GM19035 (cell line): Measurements from ENCODE around the gene LUC7L3.
"Not testable (repeated sequence)": the region's sequence is repeated elsewhere in the genome, so short reads cannot be mapped to it uniquely, and the experiment has no call there.

Experiments
- ATAC-seq: cut with Tn5 transposase; IDR thresholded peaks from one replicate; pipeline ENCODE4 v1.9.1; 2021; ENCODE audit not compliant: unreplicated experiment

LUC7L3 gene, protein sequence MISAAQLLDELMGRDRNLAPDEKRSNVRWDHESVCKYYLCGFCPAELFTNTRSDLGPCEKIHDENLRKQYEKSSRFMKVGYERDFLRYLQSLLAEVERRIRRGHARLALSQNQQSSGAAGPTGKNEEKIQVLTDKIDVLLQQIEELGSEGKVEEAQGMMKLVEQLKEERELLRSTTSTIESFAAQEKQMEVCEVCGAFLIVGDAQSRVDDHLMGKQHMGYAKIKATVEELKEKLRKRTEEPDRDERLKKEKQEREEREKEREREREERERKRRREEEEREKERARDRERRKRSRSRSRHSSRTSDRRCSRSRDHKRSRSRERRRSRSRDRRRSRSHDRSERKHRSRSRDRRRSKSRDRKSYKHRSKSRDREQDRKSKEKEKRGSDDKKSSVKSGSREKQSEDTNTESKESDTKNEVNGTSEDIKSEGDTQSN

GRCh38 chr17:50719144-50719923, at the start of gene LUC7L3:
Gene LUC7L3 (plus strand): TSS chr17:50719603. CDS start chr17:50719733, 130 bp downstream.
- ATAC-seq: peak; percentile 88

DNA sequence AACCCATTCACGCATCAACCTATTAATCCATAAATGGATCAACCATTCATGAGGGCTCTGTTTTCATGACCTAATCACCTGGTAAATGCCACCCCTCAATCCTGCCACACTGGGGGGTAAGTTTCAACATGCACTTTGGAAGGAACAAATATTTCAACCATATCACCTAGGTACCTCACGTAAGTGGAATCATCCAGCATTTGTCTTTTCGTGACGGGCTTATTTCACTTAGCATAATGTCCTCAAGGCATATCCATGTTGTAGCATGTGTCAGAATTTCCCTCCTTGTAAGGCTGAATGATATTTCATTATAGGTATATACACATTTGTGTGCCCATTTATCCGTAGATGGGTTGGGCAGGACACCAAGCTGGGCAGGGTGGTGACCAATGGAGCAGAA, 47.3 kb upstream of the LUC7L3 start:
- no peak for ATAC-seq

DNA sequence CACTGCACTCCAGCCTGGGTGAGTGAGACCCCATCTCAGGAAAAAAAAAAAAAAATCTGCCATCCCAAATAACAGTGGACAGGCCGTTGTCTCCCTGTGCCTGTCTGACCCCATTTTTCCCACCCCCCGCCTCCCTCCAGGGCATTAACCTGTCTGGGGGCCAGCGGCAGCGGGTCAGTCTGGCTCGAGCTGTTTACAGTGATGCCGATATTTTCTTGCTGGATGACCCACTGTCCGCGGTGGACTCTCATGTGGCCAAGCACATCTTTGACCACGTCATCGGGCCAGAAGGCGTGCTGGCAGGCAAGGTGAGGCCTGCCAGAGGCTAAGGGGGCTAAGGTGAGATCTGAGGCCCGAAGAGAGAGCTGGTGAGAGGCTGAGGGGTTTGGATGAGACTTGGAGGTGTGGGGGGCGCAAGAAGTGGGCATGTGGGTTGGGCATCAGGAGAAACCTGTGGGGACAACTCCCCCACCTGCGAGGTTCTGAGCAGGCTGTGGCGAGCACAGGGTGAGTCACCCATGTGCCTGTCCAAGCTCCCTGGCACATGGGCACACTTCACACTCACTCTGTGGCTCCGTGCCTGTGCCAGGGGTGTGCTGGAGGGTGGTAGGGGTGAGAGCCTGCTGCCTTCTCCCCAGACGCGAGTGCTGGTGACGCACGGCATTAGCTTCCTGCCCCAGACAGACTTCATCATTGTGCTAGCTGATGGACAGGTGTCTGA, 46.4 kb upstream of the LUC7L3 start:
- ATAC-seq: no peak

DNA sequence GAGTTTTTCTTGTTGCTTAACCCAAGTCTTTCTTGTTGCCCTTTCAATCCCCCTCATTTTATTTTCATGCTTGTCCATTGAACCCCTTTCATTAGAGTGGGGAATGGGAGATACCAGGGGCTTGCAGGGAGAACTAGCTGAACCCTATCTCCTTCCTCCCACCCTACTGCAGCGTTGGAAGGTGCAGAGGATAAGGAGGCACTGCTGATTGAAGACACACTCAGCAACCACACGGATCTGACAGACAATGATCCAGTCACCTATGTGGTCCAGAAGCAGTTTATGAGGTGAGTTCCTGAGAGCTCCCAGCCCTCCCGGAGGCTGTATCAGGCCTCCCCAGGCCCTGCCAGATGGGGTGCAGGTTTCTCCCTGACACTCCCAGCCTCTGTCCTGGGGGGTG, 44.2 kb upstream of the LUC7L3 start:
- ATAC-seq: no peak

- ATAC-seq: no peak
Observed at GRCh38 chr17:50675627-50676026, 43.8 kb upstream of the LUC7L3 start.

DNA sequence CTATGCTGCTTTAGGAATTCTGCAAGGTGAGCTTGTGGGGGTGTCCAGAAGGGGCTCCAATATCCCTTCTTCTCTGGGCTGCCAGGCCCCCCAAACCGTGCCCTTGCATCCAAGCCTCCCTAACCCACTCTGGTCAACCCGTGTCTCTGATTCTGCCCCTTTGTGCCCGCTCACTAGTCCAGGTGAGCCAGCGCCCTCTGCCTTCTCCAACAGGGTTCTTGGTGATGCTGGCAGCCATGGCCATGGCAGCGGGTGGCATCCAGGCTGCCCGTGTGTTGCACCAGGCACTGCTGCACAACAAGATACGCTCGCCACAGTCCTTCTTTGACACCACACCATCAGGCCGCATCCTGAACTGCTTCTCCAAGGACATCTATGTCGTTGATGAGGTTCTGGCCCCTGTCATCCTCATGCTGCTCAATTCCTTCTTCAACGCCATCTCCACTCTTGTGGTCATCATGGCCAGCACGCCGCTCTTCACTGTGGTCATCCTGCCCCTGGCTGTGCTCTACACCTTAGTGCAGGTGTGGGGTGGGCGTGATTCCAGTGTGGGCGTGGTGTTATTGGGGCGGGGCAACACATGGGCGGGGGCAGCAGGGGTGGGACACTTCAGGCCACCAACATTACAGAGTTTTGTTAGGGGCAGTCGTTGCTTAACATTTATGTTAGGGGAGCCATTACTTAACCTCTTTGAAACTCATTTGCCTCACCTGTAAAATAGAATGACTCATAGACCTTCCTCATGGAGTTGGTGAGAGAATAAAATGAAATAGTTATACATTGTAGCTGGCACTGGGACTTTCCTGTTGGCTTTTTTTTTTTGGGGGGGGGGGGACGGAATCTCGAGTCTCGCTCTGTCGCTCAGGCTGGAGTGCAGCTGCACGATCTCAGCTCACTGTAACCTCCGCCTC, 43.1 kb upstream of the LUC7L3 start:
- ATAC-seq: no peak

DNA sequence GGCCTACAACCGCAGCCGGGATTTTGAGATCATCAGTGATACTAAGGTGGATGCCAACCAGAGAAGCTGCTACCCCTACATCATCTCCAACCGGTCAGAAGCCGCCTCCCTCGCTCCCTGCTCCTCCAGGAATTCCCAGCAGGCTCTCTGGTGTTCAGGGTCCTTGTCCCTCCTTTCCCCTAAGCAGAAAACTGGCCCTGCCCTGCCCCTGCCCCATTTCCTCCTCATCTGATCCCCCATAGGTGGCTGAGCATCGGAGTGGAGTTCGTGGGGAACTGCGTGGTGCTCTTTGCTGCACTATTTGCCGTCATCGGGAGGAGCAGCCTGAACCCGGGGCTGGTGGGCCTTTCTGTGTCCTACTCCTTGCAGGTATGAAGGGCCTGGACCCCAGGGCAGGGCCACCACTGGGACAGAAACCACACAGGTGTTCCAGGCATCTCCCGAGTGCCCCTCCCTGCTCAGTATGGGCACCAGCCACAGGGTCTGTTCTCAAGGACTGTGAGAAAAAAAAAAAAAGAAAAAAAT, 41.5 kb upstream of the LUC7L3 start:
- ATAC-seq: no peak

- no peak for ATAC-seq
Observed at GRCh38 chr17:50679008-50679544, 40.3 kb upstream of the LUC7L3 start.

DNA sequence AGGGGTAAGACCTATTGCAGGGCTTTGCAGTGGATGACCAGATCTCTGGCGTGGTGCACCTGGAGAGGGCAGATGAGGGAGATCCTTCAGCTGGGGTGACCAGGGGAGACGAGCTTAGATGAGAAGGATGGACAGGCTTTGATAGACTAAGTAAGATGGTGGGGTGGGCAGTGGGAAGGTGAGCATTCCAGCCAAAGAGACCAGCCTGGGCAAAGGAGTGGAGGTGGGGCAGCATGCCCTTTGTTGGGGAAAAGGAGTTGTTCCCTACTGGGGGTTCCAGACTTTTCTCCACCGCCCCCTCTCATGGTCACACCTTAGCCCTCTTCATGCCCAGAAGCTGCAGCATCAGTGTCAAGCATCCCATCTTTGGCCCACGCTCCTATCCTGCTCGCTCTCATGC, 39.3 kb upstream of the LUC7L3 start:
- no peak for ATAC-seq

DNA sequence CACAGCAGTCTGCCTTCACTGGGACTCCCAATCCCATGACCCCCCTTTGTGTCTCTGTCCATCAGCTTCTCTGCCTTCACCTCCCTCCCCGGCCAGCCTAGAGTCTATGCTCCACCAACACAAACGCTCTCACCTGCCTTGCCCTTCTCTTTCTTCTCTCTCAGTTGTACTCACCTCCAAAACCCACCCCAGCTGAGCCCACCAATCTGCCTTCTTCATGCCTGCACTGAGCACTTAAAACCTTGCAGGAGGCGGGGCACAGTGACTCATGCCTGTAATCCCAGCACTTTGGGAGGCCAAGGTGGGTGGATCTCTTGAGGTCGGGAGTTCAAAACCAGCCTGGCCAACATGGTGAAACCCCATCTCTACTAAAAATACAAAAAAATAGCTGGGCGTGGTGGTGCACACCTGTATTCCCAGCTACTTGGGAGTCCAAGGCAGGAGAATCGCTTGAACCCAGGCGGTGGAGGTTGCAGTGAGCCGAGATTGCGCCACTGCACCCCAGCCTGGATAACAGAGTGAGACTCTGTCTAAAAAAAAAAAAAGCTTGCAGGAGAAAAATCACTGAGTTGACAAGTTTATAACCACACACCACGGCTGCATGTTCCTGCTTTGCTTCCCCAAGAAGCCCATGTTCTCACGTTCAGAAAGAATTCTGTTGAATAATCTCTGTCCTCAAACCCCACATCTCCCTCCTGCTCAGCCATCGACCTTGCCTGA, 38.7 kb upstream of the LUC7L3 start:
- not testable (repeated sequence) for ATAC-seq

DNA sequence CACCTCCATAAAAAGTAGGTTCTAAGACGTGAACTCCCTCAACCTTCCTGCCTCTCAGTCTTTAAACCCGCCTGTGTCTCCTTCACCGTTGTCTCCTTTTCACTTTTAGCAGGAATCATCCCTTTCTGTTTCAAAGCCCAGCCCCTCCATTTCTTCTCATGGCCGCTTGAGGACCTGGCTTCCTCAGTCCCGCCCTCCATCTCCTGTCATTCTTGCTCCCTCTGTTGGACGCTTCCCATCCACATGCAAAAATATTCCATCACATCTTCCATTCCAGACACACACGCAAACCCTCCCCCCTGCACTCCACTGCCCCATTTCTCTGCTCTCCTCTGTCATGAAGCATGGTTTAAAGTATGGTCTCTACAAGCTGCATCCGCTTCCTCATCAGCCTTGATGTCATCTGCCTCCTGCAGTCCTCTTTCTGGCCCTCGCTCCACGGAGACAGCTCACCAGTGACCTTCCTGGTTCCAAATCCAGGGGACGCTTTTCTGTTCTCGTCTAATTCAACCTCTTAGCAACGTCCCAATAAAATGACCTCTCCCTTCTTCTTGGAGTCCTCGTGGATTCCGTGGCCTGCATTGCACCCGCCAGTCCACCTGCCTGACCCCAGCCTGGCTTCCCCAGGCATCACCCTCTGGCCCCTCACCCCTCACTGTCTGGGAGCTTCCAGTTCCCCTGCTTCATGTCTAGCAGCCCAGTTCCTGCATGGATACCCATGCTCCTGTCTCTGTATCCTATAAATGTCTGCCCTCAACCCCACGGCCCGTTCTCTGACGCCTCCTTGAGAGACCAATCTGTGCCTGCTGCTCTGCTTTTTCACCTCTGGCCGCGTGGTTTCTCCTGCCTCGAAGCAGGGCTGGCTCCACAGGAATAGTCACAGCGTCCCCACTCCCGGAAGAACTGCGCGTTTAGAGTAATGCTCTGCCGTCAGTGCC, 37.9 kb upstream of the LUC7L3 start:
- ATAC-seq: no peak

GRCh38 chr17:50682441-50682840, 37.0 kb upstream of the LUC7L3 start:
- no peak for ATAC-seq

DNA sequence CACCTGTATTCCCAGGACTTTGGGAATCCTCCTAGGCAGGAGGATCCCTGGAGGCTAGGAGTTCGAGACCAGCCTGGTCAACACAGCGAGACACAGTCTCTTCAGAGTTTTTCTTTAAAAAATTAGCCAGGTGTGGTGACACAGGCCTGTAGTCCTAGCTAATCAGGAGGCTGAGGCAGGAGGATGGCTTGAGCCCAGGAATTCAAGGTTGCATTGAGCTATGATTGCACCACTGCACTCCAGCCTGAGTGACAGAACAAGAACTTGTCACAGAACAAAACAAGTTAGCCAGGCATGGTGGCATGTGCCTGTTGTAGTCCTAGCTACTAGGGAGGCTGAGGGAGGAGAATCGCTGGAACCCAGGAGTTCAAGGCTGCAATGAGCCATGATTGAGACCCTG, 36.5 kb upstream of the LUC7L3 start:
- no peak for ATAC-seq

DNA sequence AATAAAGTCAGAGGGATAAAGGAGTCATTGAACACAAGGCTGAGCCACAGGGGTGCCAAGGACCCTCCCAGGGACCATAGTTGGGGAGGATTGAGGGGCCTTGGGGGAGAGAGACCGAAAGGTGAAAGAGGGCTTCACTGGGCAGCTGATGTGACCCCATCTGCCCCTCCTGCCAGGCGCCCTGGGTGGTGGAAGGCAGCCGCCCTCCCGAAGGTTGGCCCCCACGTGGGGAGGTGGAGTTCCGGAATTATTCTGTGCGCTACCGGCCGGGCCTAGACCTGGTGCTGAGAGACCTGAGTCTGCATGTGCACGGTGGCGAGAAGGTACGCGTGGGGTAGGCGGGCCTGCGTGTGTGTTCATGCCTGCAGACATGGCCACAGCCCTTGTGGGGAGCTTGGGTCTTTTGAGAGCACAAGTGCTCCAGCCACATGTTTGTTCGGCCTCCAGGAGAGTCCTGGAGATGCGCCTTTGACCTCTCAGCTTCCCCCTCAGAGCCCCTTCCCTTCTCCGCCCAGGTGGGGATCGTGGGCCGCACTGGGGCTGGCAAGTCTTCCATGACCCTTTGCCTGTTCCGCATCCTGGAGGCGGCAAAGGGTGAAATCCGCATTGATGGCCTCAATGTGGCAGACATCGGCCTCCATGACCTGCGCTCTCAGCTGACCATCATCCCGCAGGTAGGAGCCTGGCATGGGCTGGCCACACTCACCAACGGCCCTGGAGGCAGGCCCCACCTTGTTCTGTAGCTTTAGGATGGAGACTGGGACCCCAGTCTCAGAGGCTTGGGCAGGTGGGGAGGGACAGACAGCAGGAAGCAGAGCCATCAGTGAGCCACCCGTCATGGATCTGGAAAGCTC, 35.7 kb upstream of the LUC7L3 start:
- no peak for ATAC-seq

GRCh38 chr17:50684288-50684611, 35.2 kb upstream of the LUC7L3 start:
- no peak for ATAC-seq

DNA sequence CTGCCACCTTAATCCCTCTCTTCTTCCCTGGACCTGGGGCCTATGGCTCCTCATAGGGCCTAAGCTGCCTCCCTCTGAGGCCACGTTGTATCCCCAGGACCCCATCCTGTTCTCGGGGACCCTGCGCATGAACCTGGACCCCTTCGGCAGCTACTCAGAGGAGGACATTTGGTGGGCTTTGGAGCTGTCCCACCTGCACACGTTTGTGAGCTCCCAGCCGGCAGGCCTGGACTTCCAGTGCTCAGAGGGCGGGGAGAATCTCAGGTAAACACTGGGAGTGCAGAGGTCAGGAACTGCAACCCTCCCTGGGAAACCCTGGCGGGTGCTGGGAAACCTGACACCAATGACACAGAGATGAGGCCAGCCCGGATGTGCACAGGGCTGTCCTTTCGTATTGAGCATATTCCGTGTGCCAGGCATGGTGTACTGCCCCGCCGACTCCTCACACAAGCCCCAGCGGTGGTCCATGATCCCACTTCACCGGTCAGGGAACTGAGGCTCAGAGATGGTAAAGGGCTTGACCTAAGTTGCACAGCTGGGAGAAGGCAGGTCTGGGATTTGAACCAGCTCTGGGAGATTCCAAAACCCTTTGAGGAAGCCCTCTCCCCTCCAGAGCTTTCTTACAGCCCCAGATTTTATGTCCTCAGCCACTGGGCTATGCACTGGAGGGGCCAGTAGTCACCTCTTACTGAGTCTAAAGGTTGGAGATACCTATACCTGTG, 34.6 kb upstream of the LUC7L3 start:
- no peak for ATAC-seq

DNA sequence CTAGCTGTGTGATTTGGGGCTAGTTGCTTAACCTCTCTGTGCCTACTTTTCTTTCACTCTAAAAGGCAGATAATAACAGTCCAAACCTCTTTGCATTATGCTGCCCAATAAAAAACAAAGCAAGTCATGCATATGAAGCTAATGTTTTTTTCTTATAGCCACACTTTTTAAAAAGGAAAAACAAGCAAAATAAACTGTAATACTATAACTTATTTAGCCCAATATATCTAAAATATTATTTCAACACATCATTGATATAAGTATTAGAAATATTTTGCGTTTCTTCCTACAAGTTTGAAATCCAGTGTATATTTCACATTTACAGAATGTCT, 34.1 kb upstream of the LUC7L3 start:
- no peak for ATAC-seq
